ENCODE results near the gene PCDHGA8.

- no peak for TF ChIP-seq CTCF (IDR thresholded peaks at IDR 0.05; ENCODE audit: low read depth, low read length, poor library complexity, severe bottlenecking)
- no peak for TF ChIP-seq EZH2phosphoT487 (IDR thresholded peaks at IDR 0.05; ENCODE audit: borderline replicate concordance, low read length)
Measured at GRCh38 chr5:141413540-141414069, 21.2 kb downstream of the PCDHGA8 start.

Measured in DOHH2 (cell line).